ENCODE measurements around the gene KRT32. TPM values are rescaled to one million over a fixed set of nuclear protein-coding genes. Genes with fewer than 3 reads are reported as not detected.

The KRT32 gene
- total RNA-seq, 2 donors from 2014 or later, result not detected

GRCh38 chr17:41464173-41464572, 3.0 kb downstream of the KRT32 start:
- H3K27me3 Mint-ChIP-seq, result peaks cover 7 to 8% of the 10 kb centered on the region in 2 donors
- DNase-seq (ENCODE audit: low spot score), result no peak
- no peak overlapping the region for H3K4me3 Mint-ChIP-seq
- no peak for ATAC-seq
- no peaks in the 10 kb centered on the region for H3K4me1 Mint-ChIP-seq (ENCODE audit: low read depth in 2 of 2)
- no peaks in the 10 kb centered on the region for H3K36me3 Mint-ChIP-seq
- H3K27ac Mint-ChIP-seq, result no peak overlapping the region
- no peaks in the 10 kb centered on the region for H3K9me3 Mint-ChIP-seq

- H3K27me3 Mint-ChIP-seq, result peaks cover 6 to 8% of the 10 kb centered on the region in 2 donors
- ATAC-seq, result no peak
- H3K4me3 Mint-ChIP-seq, result no peak overlapping the region
- no peak overlapping the region for H3K27ac Mint-ChIP-seq
- no peaks in the 10 kb centered on the region for H3K4me1 Mint-ChIP-seq (ENCODE audit: low read depth in 2 of 2)
- DNase-seq (ENCODE audit: low spot score), result no peak
- no peaks in the 10 kb centered on the region for H3K9me3 Mint-ChIP-seq
- H3K36me3 Mint-ChIP-seq, result no peaks in the 10 kb centered on the region
Observed at GRCh38 chr17:41463746-41464145, 3.4 kb downstream of the KRT32 start.

- no peaks in the 10 kb centered on the region for H3K9me3 Mint-ChIP-seq
- peaks cover 8 to 10% of the 10 kb centered on the region in 2 donors for H3K27me3 Mint-ChIP-seq
- ATAC-seq (no peak), DNase-seq (ENCODE audit: low spot score) (no peak)
- H3K4me1 Mint-ChIP-seq (ENCODE audit: low read depth in 2 of 2), result no peaks in the 10 kb centered on the region
- H3K4me3 Mint-ChIP-seq, result no peak overlapping the region
- H3K36me3 Mint-ChIP-seq, result no peaks in the 10 kb centered on the region
- no peak overlapping the region for H3K27ac Mint-ChIP-seq
Observed at GRCh38 chr17:41462705-41463104, 4.5 kb downstream of the KRT32 start.

- Mint-ChIP-seq H3K4me1 (ENCODE audit: low read depth in 2 of 2) (no peaks in the 10 kb centered on the region), H3K36me3 (no peaks in the 10 kb centered on the region), H3K4me3 (no peak overlapping the region), H3K27me3 (peaks cover 16 to 20% of the 10 kb centered on the region in 2 donors), H3K27ac (no peak overlapping the region), H3K9me3 (no peaks in the 10 kb centered on the region)
- no peak for ATAC-seq
- no peak for DNase-seq (ENCODE audit: low spot score)
Observed at GRCh38 chr17:41457676-41458075, 9.5 kb downstream of the KRT32 start.

- peaks cover 24% of the 10 kb centered on the region in 2 donors for H3K27me3 Mint-ChIP-seq
- no peak for DNase-seq (ENCODE audit: low spot score)
- H3K27ac Mint-ChIP-seq, result no peak overlapping the region
- H3K9me3 Mint-ChIP-seq, result no peaks in the 10 kb centered on the region
- no peak for ATAC-seq
- no peaks in the 10 kb centered on the region for H3K36me3 Mint-ChIP-seq
- H3K4me1 Mint-ChIP-seq (ENCODE audit: low read depth in 2 of 2), result no peaks in the 10 kb centered on the region
- no peak overlapping the region for H3K4me3 Mint-ChIP-seq
Observed at GRCh38 chr17:41456204-41456603, 11.0 kb downstream of the KRT32 start.

- H3K27me3 Mint-ChIP-seq, result peaks cover 26 to 29% of the 10 kb centered on the region in 2 donors
- no peaks in the 10 kb centered on the region for H3K36me3 Mint-ChIP-seq
- ATAC-seq (no peak), DNase-seq (ENCODE audit: low spot score) (no peak)
- no peaks in the 10 kb centered on the region for H3K9me3 Mint-ChIP-seq
- H3K4me1 Mint-ChIP-seq (ENCODE audit: low read depth in 2 of 2), result no peaks in the 10 kb centered on the region
- no peak overlapping the region for H3K4me3 Mint-ChIP-seq
- no peak overlapping the region for H3K27ac Mint-ChIP-seq
Observed at GRCh38 chr17:41455236-41455635, 11.9 kb downstream of the KRT32 start.

- Mint-ChIP-seq H3K9me3 (no peaks in the 10 kb centered on the region), H3K27me3 (peaks cover 24 to 32% of the 10 kb centered on the region in 2 donors), H3K27ac (no peak overlapping the region), H3K36me3 (no peaks in the 10 kb centered on the region), H3K4me3 (no peak overlapping the region), H3K4me1 (ENCODE audit: low read depth in 2 of 2) (no peaks in the 10 kb centered on the region)
- no peak for ATAC-seq
- no peak for DNase-seq (ENCODE audit: low spot score)
Observed at GRCh38 chr17:41453066-41453465, 14.1 kb downstream of the KRT32 start.

- no peak overlapping the region for H3K27ac Mint-ChIP-seq
- no peak for DNase-seq (ENCODE audit: low spot score)
- peaks cover 24 to 32% of the 10 kb centered on the region in 2 donors for H3K27me3 Mint-ChIP-seq
- H3K4me1 Mint-ChIP-seq (ENCODE audit: low read depth in 2 of 2), result no peaks in the 10 kb centered on the region
- no peaks in the 10 kb centered on the region for H3K36me3 Mint-ChIP-seq
- no peak for ATAC-seq
- H3K9me3 Mint-ChIP-seq, result no peaks in the 10 kb centered on the region
- H3K4me3 Mint-ChIP-seq, result no peak overlapping the region
Observed at GRCh38 chr17:41452281-41452680, 14.9 kb downstream of the KRT32 start.

- Mint-ChIP-seq H3K27ac (no peak overlapping the region), H3K9me3 (no peaks in the 10 kb centered on the region), H3K4me3 (no peak overlapping the region), H3K36me3 (no peaks in the 10 kb centered on the region), H3K4me1 (ENCODE audit: low read depth in 2 of 2) (no peaks in the 10 kb centered on the region), H3K27me3 (peaks cover 26 to 36% of the 10 kb centered on the region in 2 donors)
- no peak for DNase-seq (ENCODE audit: low spot score)
- ATAC-seq, result no peak
Observed at GRCh38 chr17:41451154-41451728, 15.9 kb downstream of the KRT32 start.

- H3K9me3 Mint-ChIP-seq, result no peaks in the 10 kb centered on the region
- no peaks in the 10 kb centered on the region for H3K4me1 Mint-ChIP-seq (ENCODE audit: low read depth in 2 of 2)
- H3K27me3 Mint-ChIP-seq, result peaks cover 32 to 39% of the 10 kb centered on the region in 2 donors
- no peak overlapping the region for H3K4me3 Mint-ChIP-seq
- H3K36me3 Mint-ChIP-seq, result no peaks in the 10 kb centered on the region
- no peak for DNase-seq (ENCODE audit: low spot score)
- no peak overlapping the region for H3K27ac Mint-ChIP-seq
- ATAC-seq, result no peak
Observed at GRCh38 chr17:41449008-41449407, 18.2 kb downstream of the KRT32 start.

- DNase-seq (ENCODE audit: low spot score), result no peak
- H3K27me3 Mint-ChIP-seq, result peaks cover 31 to 38% of the 10 kb centered on the region in 2 donors
- H3K9me3 Mint-ChIP-seq, result no peaks in the 10 kb centered on the region
- no peak for ATAC-seq
- H3K4me3 Mint-ChIP-seq, result no peak overlapping the region
- no peak overlapping the region for H3K27ac Mint-ChIP-seq
- no peaks in the 10 kb centered on the region for H3K4me1 Mint-ChIP-seq (ENCODE audit: low read depth in 2 of 2)
- no peaks in the 10 kb centered on the region for H3K36me3 Mint-ChIP-seq
Observed at GRCh38 chr17:41448506-41448905, 18.7 kb downstream of the KRT32 start.

GRCh38 chr17:41446806-41447205, 20.4 kb downstream of the KRT32 start:
- Mint-ChIP-seq H3K27me3 (peaks cover 35 to 43% of the 10 kb centered on the region in 2 donors), H3K9me3 (no peaks in the 10 kb centered on the region), H3K4me3 (no peak overlapping the region), H3K27ac (no peak overlapping the region), H3K4me1 (ENCODE audit: low read depth in 2 of 2) (no peaks in the 10 kb centered on the region), H3K36me3 (no peaks in the 10 kb centered on the region)
- ATAC-seq (no peak), DNase-seq (ENCODE audit: low spot score) (no peak)

- peaks cover 22 to 33% of the 10 kb centered on the region in 2 donors for H3K27me3 Mint-ChIP-seq
- no peak for ATAC-seq
Observed at GRCh38 chr17:41444640-41445039, 22.5 kb downstream of the KRT32 start.

GRCh38 chr17:41444186-41444585, 23.0 kb downstream of the KRT32 start:
- H3K9me3 Mint-ChIP-seq, result no peaks in the 10 kb centered on the region
- no peak overlapping the region for H3K4me3 Mint-ChIP-seq
- peaks cover 22 to 31% of the 10 kb centered on the region in 2 donors for H3K27me3 Mint-ChIP-seq
- ATAC-seq (no peak), DNase-seq (ENCODE audit: low spot score) (no peak)
- H3K27ac Mint-ChIP-seq, result no peak overlapping the region
- no peaks in the 10 kb centered on the region for H3K4me1 Mint-ChIP-seq (ENCODE audit: low read depth in 2 of 2)
- no peaks in the 10 kb centered on the region for H3K36me3 Mint-ChIP-seq

More at GRCh38 chr17:41444640-41445039, 22.5 kb downstream of the KRT32 start:
- H3K36me3 Mint-ChIP-seq, result no peaks in the 10 kb centered on the region
- DNase-seq (ENCODE audit: low spot score), result no peak
- H3K9me3 Mint-ChIP-seq, result no peaks in the 10 kb centered on the region
- no peaks in the 10 kb centered on the region for H3K4me1 Mint-ChIP-seq (ENCODE audit: low read depth in 2 of 2)
- no peak overlapping the region for H3K27ac Mint-ChIP-seq
- no peak overlapping the region for H3K4me3 Mint-ChIP-seq

GRCh38 chr17:41442739-41443138, 24.4 kb downstream of the KRT32 start:
- no peak overlapping the region for H3K4me3 Mint-ChIP-seq
- no peak overlapping the region for H3K27ac Mint-ChIP-seq
- H3K27me3 Mint-ChIP-seq, result peaks cover 22 to 28% of the 10 kb centered on the region in 2 donors
- H3K36me3 Mint-ChIP-seq, result no peaks in the 10 kb centered on the region
- no peaks in the 10 kb centered on the region for H3K9me3 Mint-ChIP-seq
- DNase-seq (ENCODE audit: low spot score), result no peak
- no peaks in the 10 kb centered on the region for H3K4me1 Mint-ChIP-seq (ENCODE audit: low read depth in 2 of 2)
- ATAC-seq, result no peak

Data from natural killer cell treated with Interleukin-12 subunit alpha and Interleukin-12 subunit beta and Interleukin-15 and Interleukin-18, amount 100 ng/mL, for 72 hours (primary cell).